GM12801 (cell line): ENCODE measurements around the gene ADH6.

ENCODE experiments used
- CTCF ChIP-seq: IDR thresholded peaks from one replicate; pipeline ENCODE4 v1.5.1; 2011; ENCODE audit warnings: control low read depth; ENCODE audit not compliant: insufficient read length; ENCODE audit errors: extremely low read depth

Gene ADH6

GRCh38 chr4:99159699-99160098, 59.3 kb downstream of the ADH6 start:
- no peak for TF ChIP-seq CTCF

DNA sequence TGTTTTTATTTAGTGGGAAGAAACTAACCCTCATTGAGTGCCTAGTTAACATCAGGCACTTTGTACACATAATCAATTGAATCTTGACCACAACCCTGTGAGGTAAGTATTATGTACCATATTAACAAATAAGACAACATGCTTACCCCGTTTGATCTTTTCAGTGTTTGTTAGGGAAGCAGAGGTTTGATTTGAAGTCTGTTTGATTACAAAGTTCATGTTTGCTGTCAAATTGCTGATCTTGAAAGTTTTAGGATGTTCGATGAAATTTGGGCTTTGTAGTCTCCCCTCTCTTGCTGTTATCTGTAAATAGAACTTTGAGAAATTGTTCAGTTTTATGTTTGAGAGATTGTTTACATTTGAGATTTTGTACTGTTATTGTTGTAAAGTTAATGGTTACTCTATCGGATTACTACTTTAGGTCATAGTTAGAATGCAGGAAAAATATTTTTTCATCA, 61.5 kb downstream of the ADH6 start:
- no peak for TF ChIP-seq CTCF

DNA sequence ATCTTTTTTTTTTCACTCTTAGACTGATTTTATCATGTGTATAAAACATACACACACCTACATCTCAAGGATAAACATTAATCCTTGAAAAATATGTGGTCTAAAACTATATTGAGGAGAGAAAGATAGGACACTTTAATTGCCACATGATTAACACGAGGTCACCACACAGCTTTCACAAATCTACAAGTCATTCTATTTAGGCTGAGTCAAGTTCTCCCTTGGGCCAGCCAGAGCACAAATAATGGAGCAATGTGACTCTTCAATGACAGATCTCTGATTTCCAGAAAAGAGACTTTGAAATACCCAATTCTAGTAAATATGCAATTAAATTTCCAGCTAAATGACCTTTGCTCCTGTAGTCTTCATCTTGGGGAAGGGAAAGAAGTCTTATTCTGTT, 62.1 kb downstream of the ADH6 start:
- no peak for TF ChIP-seq CTCF

DNA sequence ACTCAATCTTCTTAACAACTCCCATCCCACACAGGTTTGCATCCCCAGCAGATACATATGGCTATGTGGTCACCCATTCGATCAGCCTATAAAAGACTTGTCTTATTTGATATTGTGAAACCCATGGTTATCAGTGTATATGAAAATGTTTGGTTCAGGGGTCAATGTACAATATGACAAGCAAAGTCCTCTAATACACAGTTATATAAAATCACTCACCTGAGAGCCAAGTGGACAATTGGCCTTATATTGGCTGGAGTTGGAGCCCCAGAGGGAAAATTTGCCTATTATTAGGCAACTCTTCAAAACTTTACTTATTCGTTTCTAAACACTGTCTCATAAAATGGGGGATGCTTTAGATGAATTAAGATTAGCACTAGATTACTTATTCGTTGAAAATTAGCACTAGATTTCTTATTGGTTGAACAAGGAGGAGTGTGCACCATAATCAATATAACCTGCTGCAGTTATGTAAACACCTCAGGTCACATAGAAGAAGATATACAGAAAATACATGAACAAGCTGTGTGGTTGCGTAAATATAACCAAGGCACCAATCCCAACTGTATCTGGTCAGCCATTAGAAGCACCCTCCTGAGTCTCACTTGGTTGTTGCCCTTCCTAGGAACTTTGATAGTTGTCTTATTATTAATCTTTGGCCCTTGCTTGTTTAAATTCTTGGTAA, 64.2 kb downstream of the ADH6 start:
- no peak for TF ChIP-seq CTCF
